ENCODE data around the gene CYFIP2. TPM values are rescaled to one million over a fixed set of nuclear protein-coding genes. Genes with fewer than 3 reads are reported as not detected.

The CYFIP2 gene
- total RNA-seq, 1 donor = 6.5 TPM

DNA sequence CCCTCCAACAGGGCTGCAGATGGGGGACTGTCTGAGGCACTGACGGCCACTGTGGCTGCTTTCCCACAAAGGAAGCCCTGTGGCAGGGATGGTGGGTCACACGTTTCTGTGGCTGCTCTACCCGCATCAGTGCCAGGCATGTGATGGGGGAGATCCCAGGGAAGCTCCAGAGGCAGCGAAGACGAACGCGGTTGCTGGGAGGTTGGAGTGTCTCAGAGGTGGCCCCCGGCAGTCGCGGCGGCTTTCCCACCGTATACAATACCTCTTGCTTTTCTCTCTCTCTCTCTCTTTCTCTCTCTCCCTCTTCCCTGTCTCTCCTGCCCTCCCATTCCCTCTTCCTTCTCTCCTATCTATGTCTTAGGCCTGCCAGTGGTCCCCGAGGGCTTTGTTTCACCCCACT is 56.7 kb downstream of the CYFIP2 start:
- no peak overlapping the region for H2AFZ ChIP-seq (ENCODE audit: low read length)
- no peaks in the 10 kb centered on the region for H3K27me3 ChIP-seq (ENCODE audit: insufficient read depth, low read length)
- no peak for DNase-seq (ENCODE audit: insufficient read length, low spot score, missing footprints)
- H3K79me2 ChIP-seq (ENCODE audit: insufficient read depth, low read length) = no peaks in the 10 kb centered on the region
- H3K9me3 ChIP-seq (ENCODE audit: low read depth, low read length) = no peaks in the 10 kb centered on the region
- H3K27ac ChIP-seq (ENCODE audit: low read depth, low read length) = no peak overlapping the region
- H3K4me1 ChIP-seq (ENCODE audit: insufficient read depth, low read length) = no peaks in the 10 kb centered on the region
- no peak overlapping the region for H3K4me3 ChIP-seq (ENCODE audit: insufficient read depth, low read length)
- H3K36me3 ChIP-seq (ENCODE audit: insufficient read depth, low read length) = no peaks in the 10 kb centered on the region
- no peak overlapping the region for H3K4me2 ChIP-seq (ENCODE audit: insufficient read depth, low read length)
- TF ChIP-seq, protein P1, sequence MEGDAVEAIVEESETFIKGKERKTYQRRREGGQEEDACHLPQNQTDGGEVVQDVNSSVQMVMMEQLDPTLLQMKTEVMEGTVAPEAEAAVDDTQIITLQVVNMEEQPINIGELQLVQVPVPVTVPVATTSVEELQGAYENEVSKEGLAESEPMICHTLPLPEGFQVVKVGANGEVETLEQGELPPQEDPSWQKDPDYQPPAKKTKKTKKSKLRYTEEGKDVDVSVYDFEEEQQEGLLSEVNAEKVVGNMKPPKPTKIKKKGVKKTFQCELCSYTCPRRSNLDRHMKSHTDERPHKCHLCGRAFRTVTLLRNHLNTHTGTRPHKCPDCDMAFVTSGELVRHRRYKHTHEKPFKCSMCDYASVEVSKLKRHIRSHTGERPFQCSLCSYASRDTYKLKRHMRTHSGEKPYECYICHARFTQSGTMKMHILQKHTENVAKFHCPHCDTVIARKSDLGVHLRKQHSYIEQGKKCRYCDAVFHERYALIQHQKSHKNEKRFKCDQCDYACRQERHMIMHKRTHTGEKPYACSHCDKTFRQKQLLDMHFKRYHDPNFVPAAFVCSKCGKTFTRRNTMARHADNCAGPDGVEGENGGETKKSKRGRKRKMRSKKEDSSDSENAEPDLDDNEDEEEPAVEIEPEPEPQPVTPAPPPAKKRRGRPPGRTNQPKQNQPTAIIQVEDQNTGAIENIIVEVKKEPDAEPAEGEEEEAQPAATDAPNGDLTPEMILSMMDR (IDR thresholded peaks at IDR 0.05; ENCODE audit: extremely low read depth, low read depth, low read length) = no peak
- H4K20me1 ChIP-seq (ENCODE audit: insufficient read depth, low read length) = no peaks in the 10 kb centered on the region

DNA sequence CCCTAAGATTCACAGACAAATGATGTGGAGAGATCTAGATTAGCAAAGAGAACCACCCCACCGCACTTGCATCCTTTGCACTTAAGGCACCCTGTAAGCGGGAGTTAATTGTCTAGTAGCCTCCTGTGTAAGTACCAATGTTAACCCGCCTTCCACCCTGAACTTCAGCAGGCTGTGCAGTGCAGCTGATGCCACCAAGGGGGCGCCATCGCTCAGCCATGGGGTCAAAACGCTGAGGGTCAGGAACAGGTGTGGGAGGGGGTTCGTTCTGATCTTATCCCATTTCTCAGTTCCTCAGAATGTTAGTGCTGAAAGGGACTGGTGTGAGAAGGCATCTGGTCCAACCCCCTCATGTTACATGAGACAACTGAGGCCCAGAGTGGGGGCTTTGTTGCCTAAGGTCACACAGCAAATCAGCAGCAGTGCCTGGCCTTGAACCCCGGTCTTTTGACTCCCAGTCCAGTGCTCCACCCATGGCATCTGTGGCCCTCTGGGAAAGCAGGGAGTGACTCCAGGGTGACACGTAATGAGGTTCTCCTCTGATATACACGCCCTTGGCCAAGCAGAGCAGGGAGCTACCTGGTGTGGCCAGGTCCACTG is 57.3 kb downstream of the CYFIP2 start:
- TF ChIP-seq, protein P1 (IDR thresholded peaks at IDR 0.05; ENCODE audit: extremely low read depth, low read depth, low read length) = peak; percentile 28
- no peak overlapping the region for H3K4me3 ChIP-seq (ENCODE audit: insufficient read depth, low read length)
- no peak overlapping the region for H3K27ac ChIP-seq (ENCODE audit: low read depth, low read length)
- H3K4me1 ChIP-seq (ENCODE audit: insufficient read depth, low read length) = no peaks in the 10 kb centered on the region
- H3K4me2 ChIP-seq (ENCODE audit: insufficient read depth, low read length) = no peak overlapping the region
- no peak overlapping the region for H2AFZ ChIP-seq (ENCODE audit: low read length)
- no peaks in the 10 kb centered on the region for H3K9me3 ChIP-seq (ENCODE audit: low read depth, low read length)
- no peaks in the 10 kb centered on the region for H3K27me3 ChIP-seq (ENCODE audit: insufficient read depth, low read length)
- no peaks in the 10 kb centered on the region for H4K20me1 ChIP-seq (ENCODE audit: insufficient read depth, low read length)
- DNase-seq (ENCODE audit: insufficient read length, low spot score, missing footprints) = no peak
- no peaks in the 10 kb centered on the region for H3K79me2 ChIP-seq (ENCODE audit: insufficient read depth, low read length)
- H3K36me3 ChIP-seq (ENCODE audit: insufficient read depth, low read length) = no peaks in the 10 kb centered on the region

DNA sequence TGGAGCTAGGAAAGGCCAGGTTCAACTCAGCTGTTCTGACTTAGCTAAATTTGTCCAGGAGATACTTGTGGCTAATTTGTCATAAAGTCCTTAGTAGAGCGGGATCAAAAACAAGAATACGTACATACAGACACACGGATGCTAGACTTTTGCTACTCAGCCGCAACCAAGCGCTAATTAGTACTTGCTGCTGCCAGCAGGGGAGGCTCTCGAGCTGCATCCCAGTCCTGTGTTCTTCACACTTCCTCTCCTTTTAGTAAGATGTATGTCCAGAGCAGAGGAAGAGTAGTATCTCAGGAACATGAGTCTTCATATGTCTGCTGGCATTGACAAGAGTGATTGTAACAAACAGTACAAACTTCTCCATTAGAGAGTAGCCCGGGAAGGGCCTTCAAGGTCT is 58.3 kb downstream of the CYFIP2 start:
- H2AFZ ChIP-seq (ENCODE audit: low read length) = no peak overlapping the region
- no peaks in the 10 kb centered on the region for H3K36me3 ChIP-seq (ENCODE audit: insufficient read depth, low read length)
- no peak overlapping the region for H3K27ac ChIP-seq (ENCODE audit: low read depth, low read length)
- no peak overlapping the region for H3K4me3 ChIP-seq (ENCODE audit: insufficient read depth, low read length)
- TF ChIP-seq, protein P1 (IDR thresholded peaks at IDR 0.05; ENCODE audit: extremely low read depth, low read depth, low read length) = peak; percentile 30
- DNase-seq (ENCODE audit: insufficient read length, low spot score, missing footprints) = no peak
- H4K20me1 ChIP-seq (ENCODE audit: insufficient read depth, low read length) = no peaks in the 10 kb centered on the region
- H3K79me2 ChIP-seq (ENCODE audit: insufficient read depth, low read length) = no peaks in the 10 kb centered on the region
- no peak overlapping the region for H3K4me2 ChIP-seq (ENCODE audit: insufficient read depth, low read length)
- no peaks in the 10 kb centered on the region for H3K9me3 ChIP-seq (ENCODE audit: low read depth, low read length)
- H3K4me1 ChIP-seq (ENCODE audit: insufficient read depth, low read length) = no peaks in the 10 kb centered on the region
- no peaks in the 10 kb centered on the region for H3K27me3 ChIP-seq (ENCODE audit: insufficient read depth, low read length)

DNA sequence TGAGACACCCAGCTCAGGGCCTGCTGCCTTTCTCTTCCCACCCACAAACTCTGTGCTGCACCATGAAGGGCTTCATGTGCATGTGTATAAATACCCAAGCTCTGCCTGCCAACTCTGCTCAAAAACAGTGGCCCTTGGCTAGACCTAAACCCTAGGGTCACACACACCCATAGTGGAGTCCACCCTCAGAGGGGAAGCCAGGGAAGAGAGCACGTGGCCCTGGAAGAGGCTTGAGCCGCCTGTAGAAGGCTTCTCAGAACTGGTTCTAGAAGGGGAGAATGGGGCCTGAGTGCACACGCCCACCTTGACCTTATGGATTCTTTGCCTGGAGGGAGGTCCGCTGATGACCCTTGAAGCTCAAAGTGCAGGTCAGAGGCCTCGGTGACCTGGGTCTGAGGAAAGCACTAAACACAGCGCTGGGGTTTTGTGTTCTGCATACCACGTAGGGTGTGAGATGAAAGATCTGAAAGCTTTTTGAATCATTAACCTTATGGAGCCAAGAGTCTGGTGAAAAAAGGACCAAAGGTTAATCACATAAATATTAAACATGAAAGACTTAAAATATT is 60.6 kb downstream of the CYFIP2 start:
- Histone ChIP-seq H3K9me3 (ENCODE audit: low read depth, low read length) (no peaks in the 10 kb centered on the region), H3K4me3 (ENCODE audit: insufficient read depth, low read length) (no peak overlapping the region), H3K27me3 (ENCODE audit: insufficient read depth, low read length) (no peaks in the 10 kb centered on the region), H3K79me2 (ENCODE audit: insufficient read depth, low read length) (no peaks in the 10 kb centered on the region), H2AFZ (ENCODE audit: low read length) (no peak overlapping the region), H4K20me1 (ENCODE audit: insufficient read depth, low read length) (no peaks in the 10 kb centered on the region), H3K4me1 (ENCODE audit: insufficient read depth, low read length) (no peaks in the 10 kb centered on the region), H3K27ac (ENCODE audit: low read depth, low read length) (no peak overlapping the region), H3K4me2 (ENCODE audit: insufficient read depth, low read length) (no peak overlapping the region), H3K36me3 (ENCODE audit: insufficient read depth, low read length) (no peaks in the 10 kb centered on the region)
- no peak for DNase-seq (ENCODE audit: insufficient read length, low spot score, missing footprints)
- TF ChIP-seq, protein P1 (IDR thresholded peaks at IDR 0.05; ENCODE audit: extremely low read depth, low read depth, low read length) = no peak
